GM19452 (cell line): ENCODE data around the gene ADAMTSL4.
A peak's percentile ranks its signal among the peaks of the same experiment; 100 is the strongest.
"Not testable (repeated sequence)": the region's sequence is repeated elsewhere in the genome, so short reads cannot be mapped to it uniquely, and the experiment has no call there.

ENCODE experiments used
- ATAC-seq: cut with Tn5 transposase; IDR thresholded peaks from one replicate; pipeline ENCODE4 v1.9.1; 2021; ENCODE audit not compliant: unreplicated experiment

The ADAMTSL4 gene

DNA sequence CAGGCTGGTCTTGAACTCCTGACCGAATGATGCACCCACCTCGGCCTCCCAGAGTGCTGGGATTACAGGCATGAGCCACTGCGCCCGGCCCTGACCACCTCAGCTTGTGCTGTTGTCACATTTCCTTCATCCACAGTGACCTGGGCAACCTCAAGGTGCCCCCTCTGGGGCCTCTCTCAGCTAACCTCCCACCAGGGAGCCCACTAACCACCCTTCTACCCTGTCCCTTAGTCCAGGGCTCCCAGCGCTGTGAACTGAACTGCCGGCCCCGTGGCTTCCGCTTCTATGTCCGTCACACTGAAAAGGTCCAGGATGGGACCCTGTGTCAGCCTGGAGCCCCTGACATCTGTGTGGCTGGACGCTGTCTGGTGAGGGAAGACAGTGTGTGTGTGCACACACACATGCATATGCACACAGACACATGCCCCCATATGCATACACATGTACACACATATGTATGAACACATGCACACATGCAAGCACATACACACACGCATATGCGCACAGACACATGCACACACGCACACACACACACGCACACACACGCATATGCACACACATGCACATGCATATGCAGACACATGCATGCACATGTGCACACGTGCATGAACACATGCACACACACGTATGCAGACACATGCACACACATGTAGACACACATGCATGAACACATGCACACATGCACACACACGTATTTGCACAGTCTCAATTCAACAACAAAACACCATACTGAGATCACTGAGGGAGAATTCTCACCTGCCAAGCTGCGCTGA is 6.2 kb downstream of the ADAMTSL4 start:
- no peak for ATAC-seq

DNA sequence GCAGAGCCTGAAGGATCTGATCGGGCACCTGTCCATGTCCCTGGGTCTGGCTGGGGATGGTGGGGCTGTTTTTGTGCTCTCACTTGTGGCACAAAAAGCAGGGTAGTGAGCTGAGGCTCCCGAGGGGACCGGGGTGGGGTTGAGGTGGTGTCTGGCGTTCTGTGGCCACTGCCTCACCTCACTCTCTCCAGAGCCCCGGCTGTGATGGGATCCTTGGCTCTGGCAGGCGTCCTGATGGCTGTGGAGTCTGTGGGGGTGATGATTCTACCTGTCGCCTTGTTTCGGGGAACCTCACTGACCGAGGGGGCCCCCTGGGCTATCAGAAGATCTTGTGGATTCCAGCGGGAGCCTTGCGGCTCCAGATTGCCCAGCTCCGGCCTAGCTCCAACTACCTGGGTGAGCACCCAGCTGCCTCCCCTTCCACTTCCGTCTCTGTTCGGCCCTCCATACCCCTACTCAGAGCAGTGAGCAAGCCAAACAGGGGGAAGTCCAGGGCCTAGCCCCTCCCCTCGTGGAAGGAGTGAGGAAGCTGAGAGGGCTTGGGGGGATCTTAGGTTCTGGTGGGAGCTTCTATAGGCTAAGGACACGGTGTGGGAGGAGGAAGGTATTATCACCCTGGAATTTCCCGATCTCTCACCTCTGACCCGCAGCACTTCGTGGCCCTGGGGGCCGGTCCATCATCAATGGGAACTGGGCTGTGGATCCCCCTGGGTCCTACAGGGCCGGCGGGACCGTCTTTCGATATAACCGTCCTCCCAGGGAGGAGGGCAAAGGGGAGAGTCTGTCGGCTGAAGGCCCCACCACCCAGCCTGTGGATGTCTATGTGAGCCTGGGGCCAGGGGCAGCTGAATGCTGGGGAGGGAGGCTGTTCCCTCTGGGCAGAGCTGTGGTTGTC is 7.0 kb downstream of the ADAMTSL4 start:
- ATAC-seq: no peak

DNA sequence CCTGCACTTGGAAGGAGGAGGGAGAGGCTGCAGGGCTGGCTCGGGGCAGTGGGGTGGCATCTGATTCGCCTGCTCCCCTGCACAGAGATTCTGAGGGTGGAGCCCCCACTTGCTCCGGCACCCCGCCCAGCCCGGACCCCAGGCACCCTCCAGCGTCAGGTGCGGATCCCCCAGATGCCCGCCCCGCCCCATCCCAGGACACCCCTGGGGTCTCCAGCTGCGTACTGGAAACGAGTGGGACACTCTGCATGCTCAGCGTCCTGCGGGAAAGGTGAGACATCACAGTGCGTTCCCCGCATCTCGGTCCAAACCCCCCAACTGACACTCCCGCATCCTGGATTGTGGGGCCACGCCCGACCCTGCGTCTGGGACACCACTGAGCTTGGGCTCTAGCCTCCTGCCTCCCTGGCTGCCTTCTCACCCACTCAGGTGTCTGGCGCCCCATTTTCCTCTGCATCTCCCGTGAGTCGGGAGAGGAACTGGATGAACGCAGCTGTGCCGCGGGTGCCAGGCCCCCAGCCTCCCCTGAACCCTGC is 7.9 kb downstream of the ADAMTSL4 start:
- ATAC-seq: no peak

DNA sequence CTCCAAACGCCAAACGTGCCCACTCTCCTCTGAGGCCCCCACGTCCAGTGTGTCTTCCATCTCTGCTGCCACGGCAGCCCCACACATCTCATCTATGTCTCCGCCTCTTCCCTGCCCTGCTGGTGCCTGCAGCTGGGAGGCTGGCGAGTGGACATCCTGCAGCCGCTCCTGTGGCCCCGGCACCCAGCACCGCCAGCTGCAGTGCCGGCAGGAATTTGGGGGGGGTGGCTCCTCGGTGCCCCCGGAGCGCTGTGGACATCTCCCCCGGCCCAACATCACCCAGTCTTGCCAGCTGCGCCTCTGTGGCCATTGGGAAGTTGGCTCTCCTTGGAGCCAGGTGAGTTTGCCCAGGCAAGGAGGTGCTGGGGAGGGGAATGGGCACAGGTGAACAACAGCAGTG is 8.6 kb downstream of the ADAMTSL4 start:
- no peak for ATAC-seq

DNA sequence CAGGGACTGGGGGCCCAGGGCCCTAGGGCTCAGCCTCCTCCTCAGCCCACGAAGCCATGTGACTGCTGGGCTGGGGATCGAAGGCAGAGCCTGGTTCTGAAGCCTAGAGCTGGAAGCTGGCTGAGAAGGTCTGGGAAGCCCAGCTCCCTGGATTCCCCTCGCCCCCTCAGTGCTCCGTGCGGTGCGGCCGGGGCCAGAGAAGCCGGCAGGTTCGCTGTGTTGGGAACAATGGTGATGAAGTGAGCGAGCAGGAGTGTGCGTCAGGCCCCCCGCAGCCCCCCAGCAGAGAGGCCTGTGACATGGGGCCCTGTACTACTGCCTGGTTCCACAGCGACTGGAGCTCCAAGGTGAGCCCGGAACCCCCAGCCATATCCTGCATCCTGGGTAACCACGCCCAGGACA is 9.1 kb downstream of the ADAMTSL4 start:
- no peak for ATAC-seq

DNA sequence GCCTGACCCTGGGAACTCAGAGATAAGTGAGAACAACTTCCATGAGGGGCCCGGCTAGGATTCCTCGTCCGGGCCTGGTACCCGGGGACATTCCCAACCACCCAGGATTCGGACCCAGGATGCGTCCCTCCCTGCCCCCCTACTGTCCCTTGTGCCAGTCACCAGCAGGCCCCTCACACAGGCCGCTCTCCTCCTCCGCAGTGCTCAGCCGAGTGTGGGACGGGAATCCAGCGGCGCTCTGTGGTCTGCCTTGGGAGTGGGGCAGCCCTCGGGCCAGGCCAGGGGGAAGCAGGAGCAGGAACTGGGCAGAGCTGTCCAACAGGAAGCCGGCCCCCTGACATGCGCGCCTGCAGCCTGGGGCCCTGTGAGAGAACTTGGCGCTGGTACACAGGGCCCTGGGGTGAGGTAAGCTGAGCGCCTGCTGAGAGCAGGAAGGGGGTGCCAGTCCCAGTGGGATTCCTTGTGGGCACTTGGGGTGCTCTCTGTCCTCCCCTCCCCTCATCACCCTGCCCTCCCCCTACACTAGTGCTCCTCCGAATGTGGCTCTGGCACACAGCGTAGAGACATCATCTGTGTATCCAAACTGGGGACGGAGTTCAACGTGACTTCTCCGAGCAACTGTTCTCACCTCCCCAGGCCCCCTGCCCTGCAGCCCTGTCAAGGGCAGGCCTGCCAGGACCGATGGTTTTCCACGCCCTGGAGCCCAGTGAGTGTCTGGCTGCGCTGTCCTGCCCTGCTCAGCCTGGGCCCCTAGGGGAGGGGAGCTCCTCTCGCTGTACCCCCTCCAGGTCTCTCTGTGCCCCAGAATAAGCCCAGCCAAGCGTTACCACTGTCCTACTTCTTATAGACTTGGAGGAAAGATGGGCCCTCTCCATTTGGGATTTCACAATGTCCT is 9.8 kb downstream of the ADAMTSL4 start:
- ATAC-seq: no peak

DNA sequence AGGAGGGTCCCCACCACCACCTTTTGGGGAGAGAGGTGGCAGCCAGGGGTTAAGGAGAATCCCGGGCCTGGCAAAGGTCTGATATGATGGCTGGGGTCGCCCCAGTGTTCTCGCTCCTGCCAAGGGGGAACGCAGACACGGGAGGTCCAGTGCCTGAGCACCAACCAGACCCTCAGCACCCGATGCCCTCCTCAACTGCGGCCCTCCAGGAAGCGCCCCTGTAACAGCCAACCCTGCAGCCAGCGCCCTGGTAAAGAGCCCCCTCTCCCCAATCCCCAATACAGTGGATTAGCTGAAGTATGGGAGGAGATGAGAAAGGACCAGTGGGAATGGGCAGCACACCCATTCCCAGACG is 10.4 kb downstream of the ADAMTSL4 start:
- ATAC-seq: no peak

DNA sequence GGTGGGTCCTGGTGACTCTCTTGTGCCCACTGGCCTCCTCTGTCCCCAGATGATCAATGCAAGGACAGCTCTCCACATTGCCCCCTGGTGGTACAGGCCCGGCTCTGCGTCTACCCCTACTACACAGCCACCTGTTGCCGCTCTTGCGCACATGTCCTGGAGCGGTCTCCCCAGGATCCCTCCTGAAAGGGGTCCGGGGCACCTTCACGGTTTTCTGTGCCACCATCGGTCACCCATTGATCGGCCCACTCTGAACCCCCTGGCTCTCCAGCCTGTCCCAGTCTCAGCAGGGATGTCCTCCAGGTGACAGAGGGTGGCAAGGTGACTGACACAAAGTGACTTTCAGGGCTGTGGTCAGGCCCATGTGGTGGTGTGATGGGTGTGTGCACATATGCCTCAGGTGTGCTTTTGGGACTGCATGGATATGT is 10.8 kb downstream of the ADAMTSL4 start:
- no peak for ATAC-seq

DNA sequence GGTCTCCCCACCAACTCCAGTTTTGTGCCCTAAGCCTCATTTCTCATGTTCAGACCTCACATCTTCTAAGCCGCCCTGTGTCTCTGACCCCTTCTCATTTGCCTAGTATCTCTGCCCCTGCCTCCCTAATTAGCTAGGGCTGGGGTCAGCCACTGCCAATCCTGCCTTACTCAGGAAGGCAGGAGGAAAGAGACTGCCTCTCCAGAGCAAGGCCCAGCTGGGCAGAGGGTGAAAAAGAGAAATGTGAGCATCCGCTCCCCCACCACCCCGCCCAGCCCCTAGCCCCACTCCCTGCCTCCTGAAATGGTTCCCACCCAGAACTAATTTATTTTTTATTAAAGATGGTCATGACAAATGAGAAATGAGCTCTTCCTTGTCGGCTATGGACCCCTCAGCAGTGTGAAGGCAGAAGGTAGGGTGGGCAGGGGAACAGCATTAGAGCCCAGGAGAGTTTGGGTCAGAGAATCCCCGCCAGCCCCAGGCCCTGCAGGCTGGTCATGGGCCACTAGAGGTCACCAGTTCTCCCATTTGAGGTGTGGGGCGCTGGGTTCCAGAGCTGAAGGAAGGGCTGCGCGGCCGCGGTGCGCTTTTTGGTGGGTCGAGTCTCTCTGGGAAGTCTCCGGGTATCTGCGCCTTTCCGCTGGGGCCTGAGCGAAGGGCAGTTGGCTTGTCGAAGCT is 11.5 kb downstream of the ADAMTSL4 start:
- ATAC-seq: peak; percentile 26

DNA sequence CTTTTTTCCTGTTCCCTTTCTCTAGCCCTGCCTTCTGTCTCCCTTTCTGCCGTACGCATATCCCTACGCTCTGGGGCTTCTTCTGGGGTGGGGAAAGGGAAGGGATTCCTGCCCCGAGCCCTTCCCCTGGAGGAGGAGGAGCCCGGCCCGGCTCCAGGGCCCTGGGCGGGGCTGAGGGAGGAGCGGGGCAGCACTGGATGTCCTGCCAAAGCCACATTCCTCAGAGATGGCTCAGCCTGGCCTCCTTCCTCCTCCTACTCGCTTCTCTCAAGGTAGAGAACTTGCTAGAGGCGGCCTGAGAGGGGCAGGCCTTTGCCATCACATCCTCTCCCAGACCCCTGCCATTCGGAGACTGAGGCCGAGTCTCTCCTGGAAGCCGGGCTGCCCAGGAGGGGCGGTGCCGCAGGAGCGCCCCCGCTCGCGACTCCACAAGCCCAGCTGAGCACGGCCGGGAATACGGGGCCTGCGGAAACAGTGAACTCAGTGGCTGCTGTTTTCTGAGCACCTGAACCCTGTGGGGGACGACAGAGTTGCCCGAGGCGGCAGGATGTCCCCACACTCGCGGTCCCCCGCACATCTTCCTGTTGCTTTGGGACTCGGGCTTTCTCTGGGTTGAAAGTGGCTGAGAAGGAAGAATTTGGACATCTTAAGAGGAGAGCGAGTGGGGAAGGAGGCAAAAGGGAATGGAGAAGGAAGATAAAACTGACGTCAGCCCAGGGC is 12.2 kb downstream of the ADAMTSL4 start:
- ATAC-seq: no peak

DNA sequence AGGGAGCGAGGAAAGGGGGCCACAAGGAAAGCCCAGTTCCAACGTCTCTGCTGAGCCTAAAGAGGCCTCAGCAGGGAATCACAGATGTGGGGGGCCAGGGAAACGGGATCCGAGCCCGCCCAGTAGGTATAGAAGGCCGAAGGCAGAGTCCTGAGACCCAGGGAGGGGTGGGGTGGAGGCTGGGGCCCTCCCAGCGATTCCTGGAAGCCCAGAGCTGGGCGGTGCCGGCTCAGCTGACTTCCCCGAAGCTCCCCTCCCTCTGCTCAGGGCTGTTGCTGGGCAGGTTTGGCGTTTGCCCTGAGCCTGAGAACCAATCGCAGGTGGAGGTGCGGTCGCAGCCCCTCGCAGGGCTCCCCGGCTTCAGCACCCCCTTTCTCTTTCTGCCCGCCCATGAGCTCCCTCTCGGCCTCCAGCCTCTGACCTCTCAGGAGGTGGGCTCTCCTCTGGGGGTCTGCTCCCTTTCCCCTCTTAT is 12.8 kb downstream of the ADAMTSL4 start:
- peak; percentile 43 for ATAC-seq

DNA sequence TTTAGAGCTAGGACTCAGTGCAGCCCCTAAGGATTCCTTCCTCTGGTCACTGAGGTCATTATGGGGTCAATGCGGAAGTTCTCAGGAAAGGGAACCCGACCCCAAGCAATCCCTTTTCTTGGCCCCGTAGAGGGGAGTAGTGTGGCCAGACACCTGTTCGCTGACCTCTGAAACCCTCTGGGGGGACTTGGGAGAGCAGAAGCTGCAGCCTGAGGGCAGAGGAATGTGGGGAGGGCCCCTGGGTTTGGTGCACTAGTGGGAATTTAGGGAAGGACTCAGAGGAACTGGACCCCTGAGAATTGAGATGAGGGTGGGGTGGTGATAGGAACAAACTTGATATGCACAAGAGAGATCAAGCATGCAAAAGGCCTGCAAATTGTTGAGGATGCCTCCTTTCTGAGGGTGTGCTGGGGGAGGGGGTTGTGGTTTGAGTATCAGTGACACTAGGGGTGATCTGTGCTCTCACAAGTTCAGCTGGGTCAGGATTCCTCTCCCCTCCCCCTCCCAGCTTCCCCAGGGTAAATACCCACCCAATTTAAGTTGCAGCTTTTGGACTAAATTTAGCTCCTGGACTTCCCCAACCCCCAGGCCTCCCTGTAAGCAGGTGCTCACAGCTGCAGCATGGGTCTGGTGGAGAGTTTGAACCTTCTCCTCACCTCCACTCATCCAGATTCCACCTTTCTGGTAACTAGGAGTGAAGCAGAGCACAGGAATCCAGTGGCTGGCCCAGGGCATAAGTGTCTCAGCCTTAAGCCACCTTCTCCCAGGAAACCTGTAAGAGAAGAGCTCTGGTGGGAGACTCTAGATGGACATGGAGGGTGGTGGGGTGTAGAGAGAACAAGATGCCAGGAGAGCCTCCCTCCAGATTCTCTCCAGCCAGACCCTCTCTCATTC is 13.5 kb downstream of the ADAMTSL4 start:
- ATAC-seq: peak; percentile 24

DNA sequence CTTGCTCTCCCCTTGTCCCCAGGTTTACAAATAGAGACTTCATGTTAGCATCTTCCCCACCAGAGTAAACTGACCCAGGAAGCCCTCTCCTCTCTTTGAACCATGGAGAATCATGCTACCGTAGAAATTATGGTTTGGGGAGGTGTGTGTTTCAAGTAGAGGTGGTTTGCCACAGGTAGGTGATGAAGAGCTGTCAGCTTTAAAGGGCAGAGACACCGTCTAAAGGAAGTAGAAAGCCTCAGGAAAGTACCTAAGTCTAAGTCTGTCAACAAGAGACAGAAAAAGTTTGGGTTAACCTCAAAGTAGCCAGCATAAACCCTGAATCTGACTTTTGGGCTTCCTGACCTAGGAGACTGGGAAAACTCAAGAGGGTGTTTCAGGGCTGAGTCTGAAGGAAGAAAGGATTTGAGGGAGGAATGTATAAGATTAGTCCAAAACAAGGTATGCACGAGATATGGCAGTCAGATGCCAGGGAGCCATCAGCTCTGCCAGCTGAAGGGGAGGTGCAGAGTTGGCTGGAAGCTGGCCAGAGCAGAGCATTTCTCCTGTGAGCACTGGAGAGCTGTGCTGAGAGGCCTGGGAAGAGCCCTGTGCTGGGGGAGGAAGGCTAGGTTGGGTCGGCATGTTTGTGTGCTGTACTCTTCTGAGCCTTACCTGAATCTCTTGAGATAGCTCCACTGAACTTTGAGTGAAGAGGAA is 14.3 kb downstream of the ADAMTSL4 start:
- ATAC-seq: no peak

DNA sequence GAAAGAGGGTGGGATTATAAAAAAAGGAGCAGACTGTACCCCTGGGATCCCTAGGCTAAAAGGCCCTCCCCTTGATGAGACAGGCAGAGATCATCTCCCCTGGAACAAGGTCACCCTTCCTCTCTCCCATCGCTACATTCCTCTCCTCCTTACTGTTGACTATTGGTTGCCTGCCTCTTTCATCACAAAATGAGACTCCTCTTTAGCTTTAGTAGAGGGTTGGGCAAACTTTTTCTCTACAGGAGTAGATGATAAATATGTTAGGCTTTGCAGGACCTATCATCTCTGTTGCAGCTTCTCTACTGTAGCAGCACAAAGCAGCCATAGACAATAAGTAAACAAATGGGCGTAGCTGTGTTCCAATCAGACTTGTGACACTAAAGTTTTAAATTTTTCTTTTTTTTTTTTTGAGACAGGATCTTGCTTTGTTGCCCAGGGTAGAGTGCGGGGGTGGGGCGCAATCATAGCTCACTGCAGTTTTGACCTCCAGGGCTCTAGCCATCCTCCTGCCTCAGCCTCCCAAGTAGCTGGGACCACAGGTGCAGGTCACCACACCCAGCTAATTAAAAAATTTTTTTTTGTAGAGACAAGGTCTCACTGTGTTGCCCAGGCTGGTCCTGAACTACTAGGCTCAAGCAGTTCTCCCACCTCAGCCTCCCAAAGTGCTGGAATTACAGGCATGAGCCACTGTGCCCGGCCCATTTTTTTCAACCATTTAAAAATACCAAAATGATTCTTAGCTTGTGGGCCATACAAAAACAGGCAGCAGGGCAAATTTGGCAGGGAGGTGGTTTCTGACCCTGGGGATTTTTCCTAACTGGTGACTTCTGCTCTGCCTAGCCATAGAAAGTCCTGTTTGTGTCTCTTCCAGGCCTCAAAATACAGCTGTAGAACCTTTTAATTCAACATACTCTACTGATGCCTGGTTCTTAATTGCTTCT is 15.1 kb downstream of the ADAMTSL4 start:
- no peak for ATAC-seq

DNA sequence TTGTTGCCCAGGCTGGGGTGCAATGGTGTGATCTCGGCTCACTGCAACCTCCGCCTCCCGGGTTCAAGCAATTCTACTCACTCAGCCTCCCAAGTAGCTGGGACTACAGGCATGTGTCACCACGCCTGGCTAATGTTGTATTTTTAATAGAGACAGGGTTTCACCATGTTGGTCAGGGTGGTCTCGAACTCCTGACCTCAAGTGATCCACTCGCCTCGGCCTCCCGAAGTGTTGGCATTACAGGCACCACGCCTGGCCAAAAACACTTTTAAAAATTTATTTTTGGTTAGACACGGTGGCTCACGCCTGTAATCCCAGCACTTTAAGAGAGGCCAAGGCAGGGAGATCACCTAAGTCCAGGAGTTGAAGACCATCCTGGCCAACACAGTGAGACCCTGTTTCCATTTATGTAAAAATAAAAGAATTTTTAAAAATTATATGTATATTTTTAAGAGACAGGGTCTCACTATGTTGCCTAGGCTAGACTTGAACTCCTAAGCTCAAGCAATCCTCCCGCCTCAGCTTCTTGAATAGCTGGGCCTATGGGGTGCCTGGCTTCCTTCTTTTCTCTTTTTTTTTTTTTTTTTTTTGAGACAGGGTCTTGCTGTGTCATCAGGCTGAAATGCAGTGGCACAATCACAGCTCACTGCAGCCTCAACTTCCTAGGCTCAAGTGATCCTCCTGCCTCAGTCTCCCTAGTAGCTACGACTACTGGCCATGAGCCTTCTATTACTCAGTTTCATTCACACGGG is 16.2 kb downstream of the ADAMTSL4 start:
- ATAC-seq: not testable (repeated sequence)
